Esophagus squamous epithelium (tissue), 4 donors: ENCODE measurements around the gene SPEM3.

Experiments
- CTCF ChIP-seq, 6 experiments: fragments of 450-650 bp in 4 of 6; fragments of 200-600 bp in 2 of 6; sonication (generic) in 2 of 6; IDR thresholded peaks; one replicate each; pipeline ENCODE4 v1.5.1; 2016 to 2019; ENCODE audit warnings: antibody characterized with exemption in 6 of 6, mild to moderate bottlenecking in 4 of 6, moderate library complexity in 4 of 6
- POLR2A ChIP-seq, 4 donors: fragments of 450-650 bp; IDR thresholded peaks; one replicate each; pipeline ENCODE4 v1.6.1; 2017; ENCODE audit warnings: antibody characterized with exemption in 4 of 4, mild to moderate bottlenecking in 4 of 4, moderate library complexity in 3 of 4

- TF ChIP-seq CTCF (IDR thresholded peaks at IDR 0.05) = no peak
- TF ChIP-seq POLR2A (IDR thresholded peaks at IDR 0.05) = no peak
These were observed 15.2 kb upstream of the SPEM3 start for GRCh38 chr17:7413346-7413985.
